GM21723 (cell line): ENCODE results near the gene TNS1.

Experiments used
- ATAC-seq: cut with Tn5 transposase; IDR thresholded peaks from one replicate; pipeline ENCODE4 v1.9.1; 2021; ENCODE audit warnings: mild to moderate bottlenecking, moderate library complexity; ENCODE audit not compliant: unreplicated experiment

TNS1 gene

GRCh38 chr2:217964275-217965161 is 38.3 kb downstream of the TNS1 start:
- no peak for ATAC-seq

- no peak for ATAC-seq
Observed at GRCh38 chr2:217960351-217960750, 42.4 kb downstream of the TNS1 start.

- ATAC-seq, result no peak
Observed at GRCh38 chr2:217959723-217960122, 43.1 kb downstream of the TNS1 start.

- no peak for ATAC-seq
Observed at GRCh38 chr2:217958884-217959225, 43.9 kb downstream of the TNS1 start.

- ATAC-seq, result no peak
Observed at GRCh38 chr2:217958206-217958883, 44.5 kb downstream of the TNS1 start.

GRCh38 chr2:217956586-217957457 is 46.0 kb downstream of the TNS1 start:
- no peak for ATAC-seq

- ATAC-seq, result no peak
Observed at GRCh38 chr2:217955881-217956493, 46.8 kb downstream of the TNS1 start.

- no peak for ATAC-seq
Observed at GRCh38 chr2:217954971-217955740, 47.6 kb downstream of the TNS1 start.

- ATAC-seq, result no peak
Observed at GRCh38 chr2:217954469-217954868, 48.3 kb downstream of the TNS1 start.

GRCh38 chr2:217954051-217954450 is 48.7 kb downstream of the TNS1 start:
- ATAC-seq, result no peak

- no peak for ATAC-seq
Observed at GRCh38 chr2:217953531-217953932, 49.3 kb downstream of the TNS1 start.

- no peak for ATAC-seq
Observed at GRCh38 chr2:217953011-217953481, 49.7 kb downstream of the TNS1 start.

GRCh38 chr2:217952409-217952808 is 50.4 kb downstream of the TNS1 start:
- ATAC-seq, result no peak

GRCh38 chr2:217951521-217952247 is 51.1 kb downstream of the TNS1 start:
- ATAC-seq, result no peak

GRCh38 chr2:217951091-217951490 is 51.7 kb downstream of the TNS1 start:
- no peak for ATAC-seq

- no peak for ATAC-seq
Observed at GRCh38 chr2:217950401-217950871, 52.4 kb downstream of the TNS1 start.

- no peak for ATAC-seq
Observed at GRCh38 chr2:217949447-217949846, 53.3 kb downstream of the TNS1 start.

GRCh38 chr2:217948897-217949296 is 53.9 kb downstream of the TNS1 start:
- ATAC-seq, result no peak

- ATAC-seq, result no peak
Observed at GRCh38 chr2:217948351-217948791, 54.4 kb downstream of the TNS1 start.
